Inflammatory macrophage (primary cell): ENCODE measurements around the gene MORC4.

Experiments used
- DNase-seq, 2 donors: peaks; one replicate each; pipeline ENCODE4 v3.0.0-alpha.2; 2020 to 2022

The MORC4 gene

DNA sequence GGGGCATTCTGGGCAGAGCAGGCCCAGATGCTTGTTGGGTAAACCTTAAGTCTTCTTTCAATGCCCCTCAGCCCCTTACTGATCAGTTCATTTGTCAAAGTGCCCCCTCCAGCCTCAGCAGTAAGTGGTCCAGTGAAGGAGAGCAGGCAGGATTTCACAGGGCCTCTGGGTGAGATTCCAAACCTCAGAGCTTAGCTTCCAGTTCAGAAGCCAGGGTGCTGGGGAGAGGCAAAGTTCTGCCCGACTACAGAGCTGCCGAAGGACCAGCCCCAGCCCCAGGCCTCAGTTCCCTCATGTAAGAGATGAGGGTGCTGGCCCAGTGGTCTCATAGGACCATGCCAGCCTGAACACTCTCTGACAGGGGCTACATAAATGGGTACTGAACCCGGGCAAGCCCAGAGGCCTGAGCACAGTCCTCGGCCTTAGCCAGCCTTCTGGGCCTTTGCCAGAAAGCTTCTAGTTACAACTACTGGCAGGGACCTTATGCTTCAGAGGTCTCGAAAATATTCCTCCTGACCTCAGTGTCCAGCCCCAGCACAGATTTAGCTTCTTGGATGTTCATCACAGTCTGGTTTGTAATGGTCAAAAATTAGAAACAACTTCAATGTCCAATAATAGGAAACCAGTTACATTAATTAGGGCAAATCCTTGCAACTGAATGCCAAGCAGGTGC lies 96.0 kb downstream of the MORC4 start:
- DNase-seq, result no peak

- DNase-seq, result no peak
Measured at GRCh38 chrX:106903291-106903824, 96.7 kb downstream of the MORC4 start, which contains the start of gene RIPPLY1. RIPPLY1 (minus strand) TSS chrX:106903341; CDS start chrX:106903287, 54 bp downstream.

GRCh38 chrX:106902684-106903083 lies 97.3 kb downstream of the MORC4 start:
- DNase-seq, result no peak

DNA sequence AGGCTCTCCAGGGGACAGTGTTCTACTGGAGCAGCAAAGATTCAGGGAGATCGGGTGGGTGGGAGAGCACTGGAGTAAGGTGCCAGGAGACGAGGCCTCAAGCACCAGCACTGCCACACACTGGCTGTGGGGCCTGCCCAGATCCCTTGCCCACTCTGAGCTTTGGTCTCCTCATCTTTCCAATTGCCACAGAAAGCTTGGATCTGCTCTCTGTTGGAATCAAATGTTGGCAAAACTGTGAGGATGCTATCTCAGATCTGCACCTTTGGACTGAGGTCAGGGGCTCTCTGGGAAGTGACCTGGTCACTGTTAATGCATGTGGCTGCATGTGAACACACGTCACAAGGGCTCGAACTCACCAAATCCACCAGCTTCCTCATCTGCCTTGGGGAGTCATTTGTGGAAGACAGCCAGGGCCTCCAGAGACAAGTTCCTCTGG lies 98.2 kb downstream of the MORC4 start:
- peak in 1 of 2 donors; percentile 15 for DNase-seq

DNA sequence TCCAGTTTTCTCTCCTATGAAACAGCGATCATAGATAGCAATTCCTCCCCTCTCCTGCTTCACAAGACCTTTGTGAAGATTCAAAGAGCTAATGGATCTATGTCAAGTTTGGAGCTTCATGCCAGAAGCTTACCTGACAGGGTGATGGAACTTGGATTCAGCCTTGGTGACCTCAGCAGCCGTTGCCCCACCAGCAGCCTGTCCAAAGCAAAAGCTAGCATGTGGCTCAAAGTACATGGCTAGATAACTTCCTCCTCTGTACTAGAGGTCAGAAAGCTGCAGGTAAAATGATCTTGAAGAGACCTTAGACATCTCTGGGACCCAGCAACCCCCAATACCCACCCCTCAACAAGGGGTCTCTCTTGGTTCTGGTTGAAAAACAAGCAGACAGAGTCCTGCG lies 98.7 kb downstream of the MORC4 start:
- no peak for DNase-seq

DNA sequence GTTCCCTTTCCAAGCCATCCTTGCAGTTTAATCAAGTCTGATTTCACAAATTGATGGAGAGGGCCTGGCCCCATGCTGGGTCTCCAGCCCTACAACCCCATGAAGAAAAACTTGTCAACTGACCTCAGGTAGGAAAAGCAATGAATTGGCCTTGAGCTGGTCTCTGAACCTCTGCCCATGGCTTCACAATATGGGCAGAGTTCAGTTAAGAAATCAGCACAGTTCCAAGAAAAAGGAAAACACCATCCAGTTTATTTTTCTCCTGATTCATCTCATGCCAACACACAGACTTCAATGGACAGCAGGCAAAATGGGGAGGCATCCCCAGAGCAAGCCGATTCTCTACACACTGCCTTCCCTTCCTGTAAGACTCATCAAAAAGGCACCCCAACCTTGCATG lies 100.2 kb downstream of the MORC4 start:
- no peak for DNase-seq

DNA sequence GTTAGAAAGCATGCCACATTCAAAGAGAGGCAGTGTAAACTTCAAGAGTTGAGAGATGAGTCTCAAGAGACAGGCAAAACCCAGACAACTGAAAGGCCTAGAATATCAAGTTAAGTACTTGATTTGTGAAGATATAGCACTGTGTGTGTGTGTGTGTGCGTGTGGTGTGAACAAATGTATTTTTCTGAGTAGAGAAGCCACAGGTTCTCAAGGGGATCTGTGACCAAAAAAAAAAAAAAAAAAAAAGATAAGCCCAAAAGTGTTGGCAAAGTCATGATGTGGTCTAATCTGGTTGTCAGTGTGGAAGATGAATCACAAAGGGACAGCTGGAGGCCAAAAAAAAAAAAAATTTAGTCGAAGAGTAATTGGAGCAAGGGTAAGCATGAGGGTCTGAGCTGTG lies 100.7 kb downstream of the MORC4 start:
- no peak for DNase-seq

GRCh38 chrX:106898462-106898861 lies 101.5 kb downstream of the MORC4 start:
- DNase-seq, result peak; percentile 54 to 63

GRCh38 chrX:106897259-106897658 lies 102.8 kb downstream of the MORC4 start:
- DNase-seq, result no peak

DNA sequence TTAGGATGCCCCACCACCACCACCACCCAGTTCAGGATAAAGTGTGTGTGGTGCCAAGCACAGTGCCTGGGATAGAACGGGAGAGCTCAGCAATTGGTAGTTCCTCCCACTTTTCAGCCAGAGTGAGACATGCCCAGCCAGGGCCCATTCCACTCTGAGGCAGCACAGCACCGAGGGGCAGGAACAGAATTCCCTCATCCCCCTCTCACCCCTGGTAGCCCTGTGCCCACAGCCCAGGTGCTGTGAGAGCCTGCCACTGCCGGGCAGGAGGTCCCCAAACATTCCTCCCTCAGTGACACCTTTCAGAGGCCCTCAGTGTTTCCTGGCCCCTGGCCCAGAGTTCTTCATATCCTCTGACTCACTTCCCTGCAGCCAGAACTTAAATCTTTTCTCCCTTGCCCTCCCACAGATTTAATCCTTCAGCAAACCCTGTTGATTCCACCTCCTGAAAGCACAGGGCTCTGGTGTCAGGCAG lies 105.0 kb downstream of the MORC4 start:
- DNase-seq, result no peak

GRCh38 chrX:106894392-106894909 lies 105.6 kb downstream of the MORC4 start:
- DNase-seq, result peak; percentile 22 to 47

- DNase-seq, result no peak
Measured at GRCh38 chrX:106891762-106892460, 108.1 kb downstream of the MORC4 start.
